Small intestine (tissue), 7 donors: ENCODE data around the gene TTLL8. TPM values are rescaled to one million over a fixed set of nuclear protein-coding genes. Genes with fewer than 3 reads are reported as not detected.

ENCODE experiments used
- DNase-seq, 2 donors: peaks; one replicate each; pipeline versions ENCODE4 v3.0.0 to v3.0.0-alpha.2; 2013
- FAIRE-seq: peaks from 2 replicates; lab custom pipeline; 2012; peaks lifted over from hg19 to GRCh38; lab: Jason Lieb, UNC
- H3K27ac ChIP-seq, 3 donors: one replicate each; pipeline ENCODE4 v1.5.1; 2013; ENCODE audit warnings: low read length in 2 of 3, mild to moderate bottlenecking in 2 of 3, control low read depth in 1 of 3, inconsistent platforms in 1 of 3, low read depth in 1 of 3, moderate library complexity in 1 of 3
- H3K27me3 ChIP-seq, 3 donors: one replicate each; pipeline ENCODE4 v1.6.1; 2013; ENCODE audit warnings: low read length in 3 of 3, inconsistent platforms in 1 of 3; ENCODE audit not compliant: control insufficient read depth in 3 of 3, insufficient read depth in 3 of 3
- H3K36me3 ChIP-seq, 3 donors: one replicate each; pipeline ENCODE4 v1.6.1; 2013; ENCODE audit warnings: low read length in 3 of 3, inconsistent platforms in 1 of 3, low read depth in 1 of 3, mild to moderate bottlenecking in 1 of 3, moderate library complexity in 1 of 3; ENCODE audit not compliant: control insufficient read depth in 3 of 3, insufficient read depth in 2 of 3
- H3K4me1 ChIP-seq, 3 donors: one replicate each; pipeline ENCODE4 v1.6.1; 2013; ENCODE audit warnings: low read length in 2 of 3, inconsistent platforms in 1 of 3, low read depth in 1 of 3, mild to moderate bottlenecking in 1 of 3, moderate library complexity in 1 of 3; ENCODE audit not compliant: control insufficient read depth in 3 of 3, insufficient read depth in 2 of 3
- H3K4me3 ChIP-seq, 3 donors: one replicate each; pipeline ENCODE4 v1.5.1; 2013; ENCODE audit warnings: low read length in 3 of 3, control low read depth in 1 of 3, inconsistent platforms in 1 of 3, low read depth in 1 of 3, mild to moderate bottlenecking in 1 of 3, moderate library complexity in 1 of 3
- H3K9me3 ChIP-seq, 2 donors: one replicate each; pipeline ENCODE4 v1.6.1; 2013; ENCODE audit warnings: low read depth in 1 of 2, low read length in 1 of 2; ENCODE audit not compliant: control insufficient read depth in 2 of 2, insufficient read depth in 1 of 2
- WGBS, 3 donors: extraction: QIAGEN DNeasy Blood & Tissue Kit; methylation state at CpG; one replicate each; pipeline ENCODE4 v1.1.7; 2013; 5-methylcytosine and 5-hydroxymethylcytosine counted together
- polyA plus RNA-seq, 4 donors: library from polyadenylated mRNA; stranded (reverse) in 3 of 4; unstranded in 1 of 4; fragments of 200-250 nt in 3 of 4; fragments of 120-200 nt in 1 of 4; gene quantifications; one replicate each; pipeline versions ENCODE4 v1.2.1 to v1.2.3, GENCODE V29; 2013
- donor health status: healthy with polysubstance abuse.
- donor health status: control.
- donor health status: control.
- donor health status: Bipolar disorder and iron deficiency.
- donor health status: healthy.

TTLL8 gene
- polyA plus RNA-seq, 4 donors, result not detected

DNA sequence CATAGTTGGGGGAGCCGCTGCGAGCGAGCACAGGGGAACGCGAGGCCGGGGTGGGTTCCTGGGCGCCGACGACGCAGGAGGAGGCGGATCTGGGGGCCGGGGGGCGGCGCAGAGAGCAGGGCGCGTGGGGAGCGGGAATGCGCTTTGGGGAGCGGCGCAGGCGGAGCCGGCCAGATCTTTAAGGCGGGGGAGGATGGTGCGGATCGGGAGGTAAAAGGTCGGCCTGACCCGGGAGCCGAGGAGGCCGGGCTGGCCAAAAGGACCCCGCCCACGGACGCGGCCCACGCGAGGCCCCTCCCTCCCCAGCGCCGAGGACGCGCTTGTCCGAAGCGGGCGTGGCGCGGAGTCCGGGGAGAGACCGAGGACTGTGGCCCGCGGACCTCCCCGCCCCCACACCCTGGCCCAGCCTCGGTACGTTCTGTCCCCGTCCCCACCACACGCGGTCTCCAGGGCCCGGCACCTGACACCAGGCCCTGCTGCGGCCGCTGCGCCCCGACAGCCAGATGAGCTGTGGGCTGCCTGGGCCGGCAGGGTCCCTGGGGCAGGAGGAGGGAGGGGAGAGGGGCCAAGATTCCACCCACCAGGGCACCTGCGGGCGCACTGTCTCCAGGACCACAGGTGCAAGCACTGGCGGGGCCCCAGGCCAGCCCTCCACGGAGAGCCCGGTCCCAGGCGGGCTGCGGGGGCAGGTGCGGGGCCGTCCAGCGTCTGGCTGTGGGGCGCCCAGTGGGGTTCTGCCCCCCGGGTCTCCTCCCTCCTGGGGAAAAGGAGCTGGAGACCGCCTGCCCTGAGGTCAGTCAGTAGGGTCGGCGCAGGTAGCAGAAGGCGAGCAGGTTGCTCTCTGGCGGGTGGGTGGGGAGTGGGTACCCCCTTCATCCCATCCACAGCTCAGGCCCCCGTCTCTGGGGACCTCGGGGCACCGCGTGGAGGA is 86.6 kb downstream of the TTLL8 start:
- Histone ChIP-seq H3K27ac (peak overlapping the region; percentile 82 to 97 (median 95)), H3K36me3 (peaks cover 0 to 12% (median 0%) of the 10 kb centered on the region in 3 donors), H3K4me3 (peak overlapping the region; percentile 17 to 50 (median 47)), H3K9me3 (no peaks in the 10 kb centered on the region), H3K27me3 (peaks cover 0 to 9% (median 0%) of the 10 kb centered on the region in 3 donors), H3K4me1 (peaks cover 0 to 31% (median 2%) of the 10 kb centered on the region in 3 donors)
- WGBS, 3 donors, result 4 to 10% (median 6%) methylated on average over 38 to 81 of the region's 81 CpGs
- FAIRE-seq (no peak), DNase-seq (peak; percentile 89 to 92)

GRCh38 chr22:49970528-49971231 is 87.4 kb downstream of the TTLL8 start:
- DNase-seq (peak; percentile 98 to 99), FAIRE-seq (no peak)
- peaks cover 0 to 18% (median 0%) of the 10 kb centered on the region in 3 donors for H3K36me3 ChIP-seq
- peak overlapping the region; percentile 82 to 97 (median 95) for H3K27ac ChIP-seq
- WGBS, 3 donors, result 3 to 8% (median 3%) methylated on average over 30 to 32 of the region's 32 CpGs
- H3K27me3 ChIP-seq, result peaks cover 0 to 9% (median 0%) of the 10 kb centered on the region in 3 donors
- H3K9me3 ChIP-seq, result no peaks in the 10 kb centered on the region
- H3K4me1 ChIP-seq, result peaks cover 0 to 37% (median 2%) of the 10 kb centered on the region in 3 donors
- peak overlapping the region; percentile 17 to 50 (median 47) for H3K4me3 ChIP-seq

GRCh38 chr22:49969751-49970527 is 88.2 kb downstream of the TTLL8 start:
- Histone ChIP-seq H3K27ac (peak overlapping the region; percentile 15 to 97 (median 45)), H3K27me3 (peaks cover 0 to 9% (median 0%) of the 10 kb centered on the region in 3 donors), H3K4me1 (peaks cover 0 to 37% (median 2%) of the 10 kb centered on the region in 3 donors), H3K36me3 (peaks cover 0 to 25% (median 2%) of the 10 kb centered on the region in 3 donors), H3K4me3 (no peak overlapping the region), H3K9me3 (no peaks in the 10 kb centered on the region)
- FAIRE-seq, result no peak
- 76 to 80% (median 79%) methylated on average over 7 to 8 of the region's 8 CpGs for WGBS, 3 donors
- DNase-seq, result peak in 1 of 2 donors; percentile 14

DNA sequence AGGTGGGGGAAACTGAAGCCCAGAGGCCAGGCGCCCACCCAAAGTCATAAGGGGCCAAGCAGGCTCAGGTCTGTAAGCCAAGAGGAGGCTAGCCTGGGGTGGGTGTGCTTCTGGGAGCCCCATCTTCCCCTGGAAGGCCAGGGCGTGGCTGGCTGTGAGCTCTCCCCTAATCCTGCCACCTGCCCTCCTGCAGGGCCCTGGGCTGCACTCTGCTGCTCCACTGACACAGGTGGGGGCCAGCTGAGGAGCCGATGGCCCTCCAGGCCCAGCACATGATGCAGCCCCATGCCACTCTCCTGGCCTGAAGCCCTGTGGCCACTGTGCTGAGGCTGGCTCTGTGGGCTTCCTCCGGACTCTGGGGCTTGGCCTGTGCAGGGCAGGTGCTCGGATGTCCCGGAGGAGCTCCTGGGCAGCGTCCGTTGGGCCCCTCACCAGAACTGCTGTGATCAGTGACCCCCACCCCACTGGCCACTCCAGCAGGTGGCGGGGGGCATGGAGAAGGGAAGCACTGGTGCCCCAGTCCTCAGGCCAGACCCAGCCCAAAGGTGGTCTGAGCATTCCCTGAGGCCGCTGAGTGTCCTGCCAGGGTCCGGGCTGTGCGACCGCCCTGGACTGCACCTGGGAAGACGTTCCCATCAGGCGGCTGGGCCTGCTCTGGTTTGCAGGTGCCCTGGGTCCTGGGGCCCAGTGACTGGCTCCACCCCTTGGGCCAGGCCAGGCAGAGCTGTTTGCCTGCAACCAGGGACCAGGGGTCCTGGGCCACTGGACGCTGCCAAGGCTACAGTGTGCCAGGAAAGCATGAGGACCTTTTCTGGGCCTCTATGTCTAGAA is 89.1 kb downstream of the TTLL8 start:
- Histone ChIP-seq H3K4me3 (no peak overlapping the region), H3K4me1 (peaks cover 2 to 42% (median 2%) of the 10 kb centered on the region in 3 donors), H3K36me3 (peaks cover 2 to 34% (median 3%) of the 10 kb centered on the region in 3 donors), H3K9me3 (no peaks in the 10 kb centered on the region), H3K27me3 (peaks cover 0 to 9% (median 0%) of the 10 kb centered on the region in 3 donors), H3K27ac (peak overlapping the region in 1 of 3 donors; percentile 38)
- DNase-seq (peak in 1 of 2 donors; percentile 9), FAIRE-seq (no peak)
- 91 to 96% (median 94%) methylated on average over 15 to 16 of the region's 16 CpGs for WGBS, 3 donors

Other genes starting within 250 kb of the TTLL8 start
- gene BRD1, start 230.4 kb downstream of the TTLL8 start, polyA plus RNA-seq, result 10 to 100 TPM; 18.5 to 33.2 (median 23.9) TPM
- gene ZBED4, start 204.5 kb downstream of the TTLL8 start, polyA plus RNA-seq, result 10 to 100 TPM in 1 of 4 donors, 1 to 10 TPM in 3; 3.2 to 12.4 (median 5.6) TPM
- gene ALG12, start 139.9 kb downstream of the TTLL8 start, polyA plus RNA-seq, result 10 to 100 TPM in 2 of 4 donors, 1 to 10 TPM in 2; 9.4 to 31.6 (median 12.4) TPM
- 100 to 1,000 TPM in 1 of 4 donors, 10 to 100 TPM in 3; 11.9 to 107 (median 21.8) TPM for gene CRELD2, start 139.7 kb downstream of the TTLL8 start, polyA plus RNA-seq
- 10 to 100 TPM; 35.7 to 72.2 (median 45.9) TPM for gene PIM3, start 97.5 kb downstream of the TTLL8 start, polyA plus RNA-seq
- gene IL17REL, start 45.5 kb downstream of the TTLL8 start, polyA plus RNA-seq, result under 1 TPM in 3 of 4 donors, not detected in 1; 0.27 to 0.65 (median 0.49) TPM
- gene MLC1, start 27.1 kb upstream of the TTLL8 start, polyA plus RNA-seq, result under 1 TPM in 2 of 4 donors, not detected in 2; 0.03 to 0.32 TPM
- 1 to 10 TPM in 1 of 4 donors, under 1 TPM in 1, not detected in 2; 0.19 to 2.1 TPM for gene MOV10L1, start 31.7 kb upstream of the TTLL8 start, polyA plus RNA-seq
- gene PANX2, start 112.4 kb upstream of the TTLL8 start, polyA plus RNA-seq, result under 1 TPM in 2 of 4 donors, not detected in 2; 0.12 to 0.36 TPM
- gene TRABD, start 127.6 kb upstream of the TTLL8 start, polyA plus RNA-seq, result 10 to 100 TPM; 43.3 to 84.6 (median 66.9) TPM
- gene SELENOO, start 142.7 kb upstream of the TTLL8 start, polyA plus RNA-seq, result 10 to 100 TPM; 23.6 to 94.6 (median 66.5) TPM
- 10 to 100 TPM; 23.0 to 55.5 (median 39.7) TPM for gene TUBGCP6, start 186.7 kb upstream of the TTLL8 start, polyA plus RNA-seq
- gene HDAC10, start 193.0 kb upstream of the TTLL8 start, polyA plus RNA-seq, result 10 to 100 TPM; 15.9 to 53.1 (median 27.5) TPM
- gene MAPK12, start 203.4 kb upstream of the TTLL8 start, polyA plus RNA-seq, result 1 to 10 TPM in 3 of 4 donors, under 1 TPM in 1; 0.45 to 7.1 (median 3.6) TPM
- gene MAPK11, start 212.1 kb upstream of the TTLL8 start, polyA plus RNA-seq, result 1 to 10 TPM in 3 of 4 donors, not detected in 1; 2.2 to 7.9 (median 2.4) TPM
- gene PLXNB2, start 249.3 kb upstream of the TTLL8 start, polyA plus RNA-seq, result 100 to 1,000 TPM in 2 of 4 donors, 10 to 100 TPM in 2; 70.3 to 179 (median 95.2) TPM